Thyroid gland (tissue), 4 donors: Measurements from ENCODE around the gene GMCL2. TPM values are rescaled to one million over a fixed set of nuclear protein-coding genes. Genes with fewer than 3 reads are reported as not detected.

Experiments used
- DNase-seq, 2 donors: peaks; one replicate each; pipeline ENCODE4 v3.0.0-alpha.2; 2019
- H3K27ac ChIP-seq, 3 donors: fragments of 200-600 bp; sonication (generic); 1 replicate in 2 of 3; 2 replicates in 1 of 3; pipeline ENCODE4 v1.5.1; 2016 to 2019; ENCODE audit warnings: mild to moderate bottlenecking in 1 of 3, moderate library complexity in 1 of 3
- H3K27me3 ChIP-seq: fragments of 200-600 bp; sonication (generic); one replicate; pipeline ENCODE4 v1.5.1; 2019
- H3K36me3 ChIP-seq, 2 donors: fragments of 200-600 bp; sonication (generic); one replicate each; pipeline ENCODE4 v1.5.1; 2016 to 2019
- H3K4me1 ChIP-seq, 2 donors: fragments of 200-600 bp; sonication (generic); one replicate each; pipeline ENCODE4 v1.5.1; 2017 to 2019
- H3K4me3 ChIP-seq, 3 donors: fragments of 200-600 bp; sonication (generic); replicated peaks in 1 of 3; 1 replicate in 2 of 3; 2 replicates in 1 of 3; pipeline ENCODE4 v1.5.1; 2016; ENCODE audit warnings: mild to moderate bottlenecking in 1 of 3
- H3K9me3 ChIP-seq: fragments of 200-600 bp; sonication (generic); one replicate; pipeline ENCODE4 v1.5.1; 2017
- POLR2A ChIP-seq, 2 donors: fragments of 450-650 bp; IDR thresholded peaks; one replicate each; pipeline ENCODE4 v1.6.1; 2017; ENCODE audit warnings: antibody characterized with exemption in 2 of 2, mild to moderate bottlenecking in 2 of 2, moderate library complexity in 1 of 2
- WGBS, 2 donors: methylation state at CpG; one replicate each; pipeline ENCODE4 v1.1.5; 2017; 5-methylcytosine and 5-hydroxymethylcytosine counted together
- intact Hi-C: fragments of 100-400 bp; cut with DNase I; formaldehyde crosslinking; loops from one replicate; pipeline ENCODE4 v1.15.1; 2023
- total RNA-seq, 4 donors: library from RNA; depleted of rRNA; stranded (reverse); fragments of >200 nt; gene quantifications; one replicate each; pipeline ENCODE4 v1.2.3, GENCODE V29; 2016
- TF ChIP-seq, protein P1 (sequence below), 6 experiments: fragments of 200-600 bp in 3 of 6; fragments of 450-650 bp in 3 of 6; sonication (generic) in 3 of 6; IDR thresholded peaks; one replicate each; pipeline ENCODE4 v1.5.1; 2016 to 2019; ENCODE audit warnings: antibody characterized with exemption in 6 of 6, mild to moderate bottlenecking in 2 of 6, inconsistent platforms in 1 of 6, moderate library complexity in 1 of 6

GMCL2 gene
- total RNA-seq, 4 donors from 2014 or later = not detected

DNA sequence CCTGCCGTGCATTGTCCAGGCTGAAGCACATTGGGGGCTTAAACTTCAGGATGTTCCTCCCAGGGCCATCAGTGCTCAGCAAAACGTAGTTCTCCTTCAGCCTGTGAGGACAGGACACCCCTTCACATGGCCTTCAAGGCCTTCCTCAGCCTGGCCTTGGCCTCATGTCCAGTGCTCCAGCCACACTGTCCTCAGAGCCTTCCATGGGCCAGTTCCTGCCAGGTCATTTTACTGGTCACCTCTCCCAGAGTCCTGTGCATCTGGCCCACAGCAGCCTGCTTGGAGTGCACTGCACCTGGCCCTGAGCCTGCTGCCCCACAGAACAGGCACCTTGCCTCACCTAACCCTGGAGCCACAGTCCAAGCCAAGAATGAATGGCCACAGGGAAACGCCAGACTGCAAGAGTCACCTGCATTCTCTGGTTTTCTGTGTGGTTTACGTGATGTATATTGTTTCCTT lies 25.9 kb upstream of the GMCL2 start:
- TF ChIP-seq, protein P1, sequence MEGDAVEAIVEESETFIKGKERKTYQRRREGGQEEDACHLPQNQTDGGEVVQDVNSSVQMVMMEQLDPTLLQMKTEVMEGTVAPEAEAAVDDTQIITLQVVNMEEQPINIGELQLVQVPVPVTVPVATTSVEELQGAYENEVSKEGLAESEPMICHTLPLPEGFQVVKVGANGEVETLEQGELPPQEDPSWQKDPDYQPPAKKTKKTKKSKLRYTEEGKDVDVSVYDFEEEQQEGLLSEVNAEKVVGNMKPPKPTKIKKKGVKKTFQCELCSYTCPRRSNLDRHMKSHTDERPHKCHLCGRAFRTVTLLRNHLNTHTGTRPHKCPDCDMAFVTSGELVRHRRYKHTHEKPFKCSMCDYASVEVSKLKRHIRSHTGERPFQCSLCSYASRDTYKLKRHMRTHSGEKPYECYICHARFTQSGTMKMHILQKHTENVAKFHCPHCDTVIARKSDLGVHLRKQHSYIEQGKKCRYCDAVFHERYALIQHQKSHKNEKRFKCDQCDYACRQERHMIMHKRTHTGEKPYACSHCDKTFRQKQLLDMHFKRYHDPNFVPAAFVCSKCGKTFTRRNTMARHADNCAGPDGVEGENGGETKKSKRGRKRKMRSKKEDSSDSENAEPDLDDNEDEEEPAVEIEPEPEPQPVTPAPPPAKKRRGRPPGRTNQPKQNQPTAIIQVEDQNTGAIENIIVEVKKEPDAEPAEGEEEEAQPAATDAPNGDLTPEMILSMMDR (IDR thresholded peaks at IDR 0.05) = no peak
- no peak for TF ChIP-seq POLR2A (IDR thresholded peaks at IDR 0.05)
- peaks cover 0 to under 1% of the 10 kb centered on the region in 2 donors for H3K4me1 ChIP-seq
- no peak for DNase-seq
- no peaks in the 10 kb centered on the region for H3K27me3 ChIP-seq
- H3K9me3 ChIP-seq = no peaks in the 10 kb centered on the region
- no peak overlapping the region for H3K27ac ChIP-seq
- intact Hi-C loops = no loop called here
- peaks cover 81 to 93% of the 10 kb centered on the region in 2 donors for H3K36me3 ChIP-seq
- H3K4me3 ChIP-seq = no peak overlapping the region
- 75 to 85% methylated on average over 4 of the region's 4 CpGs for WGBS, 2 donors

DNA sequence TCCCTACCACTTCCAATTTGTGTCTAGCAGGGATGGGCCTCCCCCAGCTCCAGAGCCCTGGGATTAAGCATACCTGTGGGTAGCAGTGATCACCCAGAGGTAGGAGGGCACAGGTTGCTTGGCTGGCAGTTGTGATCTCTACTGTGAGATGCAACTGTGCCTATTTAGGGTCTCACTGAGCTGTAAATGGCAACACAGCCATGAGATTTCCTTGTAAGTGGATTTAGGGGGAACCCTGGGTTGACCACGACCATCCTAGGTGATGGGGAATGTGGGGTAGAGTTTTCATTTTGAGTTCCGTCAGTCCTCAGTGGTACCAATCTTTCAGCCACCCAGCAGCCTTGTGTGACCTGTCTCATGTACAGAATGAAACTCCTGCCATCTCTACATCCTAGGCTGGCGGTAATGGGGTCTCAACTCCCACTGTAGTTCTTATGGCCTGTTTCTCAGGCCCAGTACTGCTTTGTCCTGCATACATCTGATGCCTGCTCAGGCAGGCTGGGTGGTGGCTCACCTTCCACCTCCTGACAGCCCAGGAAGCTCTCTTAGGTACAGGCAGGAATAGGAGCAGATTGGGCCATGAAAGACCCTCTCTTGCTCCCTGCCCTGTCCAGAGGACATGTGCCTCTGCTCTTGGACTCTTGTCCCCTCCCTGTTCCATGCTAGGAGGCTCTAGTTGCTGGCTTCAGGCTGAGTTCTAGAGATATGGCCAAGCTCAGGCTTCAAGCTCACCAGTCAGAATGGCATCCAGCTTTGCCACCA lies 25.3 kb upstream of the GMCL2 start:
- peaks cover under 1 to 7% of the 10 kb centered on the region in 2 donors for H3K4me1 ChIP-seq
- no peaks in the 10 kb centered on the region for H3K9me3 ChIP-seq
- WGBS, 2 donors = 90 to 97% methylated on average over 3 of the region's 3 CpGs
- H3K36me3 ChIP-seq = peaks cover 87 to 98% of the 10 kb centered on the region in 2 donors
- H3K27ac ChIP-seq = no peak overlapping the region
- H3K4me3 ChIP-seq = no peak overlapping the region
- H3K27me3 ChIP-seq = no peaks in the 10 kb centered on the region
- DNase-seq = no peak
- no peak for TF ChIP-seq POLR2A (IDR thresholded peaks at IDR 0.05)
- TF ChIP-seq, protein P1 (IDR thresholded peaks at IDR 0.05) = no peak
- intact Hi-C loops = no loop called here

DNA sequence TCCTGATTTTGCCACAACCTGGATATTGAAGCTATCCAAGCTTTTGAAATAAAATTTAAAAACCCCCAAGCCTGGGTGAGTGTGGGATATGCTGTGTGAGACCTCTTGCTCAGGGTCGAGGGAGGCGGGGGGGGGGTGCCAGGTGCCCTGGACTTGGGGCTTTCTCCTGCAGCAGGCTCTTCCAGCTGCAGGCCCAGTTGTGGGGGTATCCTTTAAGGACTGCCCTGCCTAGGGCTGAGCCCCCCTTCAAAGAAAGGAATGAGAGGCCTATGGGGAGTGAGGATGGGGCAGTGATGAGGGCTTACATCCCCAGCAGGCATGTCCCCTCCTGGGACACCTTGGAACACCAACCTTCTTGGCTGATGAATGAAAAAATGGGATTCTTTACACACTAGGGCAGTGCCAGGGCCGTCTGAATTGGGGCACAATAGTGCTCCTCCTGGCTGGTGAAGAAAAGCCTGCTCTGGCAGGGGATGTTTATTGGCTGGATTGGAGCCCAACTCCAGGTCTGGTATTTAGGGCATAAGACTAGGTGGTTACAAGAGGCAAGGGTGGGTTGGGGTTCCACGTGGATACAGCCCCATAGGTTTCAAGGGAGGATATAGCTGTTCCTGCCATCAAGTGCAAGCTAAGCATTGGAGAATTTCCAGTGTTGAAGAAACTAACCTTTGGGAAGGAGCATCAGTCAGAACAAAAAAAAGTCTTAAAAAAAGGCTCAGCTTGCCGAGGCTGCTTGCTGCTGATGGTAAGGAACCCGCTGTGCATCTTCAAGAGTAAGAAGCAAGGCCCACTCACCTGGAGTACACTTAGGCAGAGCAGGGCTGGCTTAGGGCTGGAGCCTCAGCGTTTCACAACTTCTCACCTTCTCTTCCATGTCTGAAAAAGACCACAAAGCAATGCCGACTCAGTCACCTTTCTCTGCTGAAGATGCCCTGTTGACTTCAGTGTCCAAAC lies 24.2 kb upstream of the GMCL2 start:
- Histone ChIP-seq H3K9me3 (no peaks in the 10 kb centered on the region), H3K27ac (no peak overlapping the region), H3K36me3 (peaks cover 78 to 93% of the 10 kb centered on the region in 2 donors), H3K27me3 (no peaks in the 10 kb centered on the region), H3K4me1 (peaks cover 11 to 18% of the 10 kb centered on the region in 2 donors), H3K4me3 (no peak overlapping the region)
- DNase-seq = no peak
- 70% methylated on average over 7 to 8 of the region's 8 CpGs for WGBS, 2 donors
- intact Hi-C loops = no loop called here
- TF ChIP-seq, protein P1 (IDR thresholded peaks at IDR 0.05) = no peak
- TF ChIP-seq POLR2A (IDR thresholded peaks at IDR 0.05) = no peak

DNA sequence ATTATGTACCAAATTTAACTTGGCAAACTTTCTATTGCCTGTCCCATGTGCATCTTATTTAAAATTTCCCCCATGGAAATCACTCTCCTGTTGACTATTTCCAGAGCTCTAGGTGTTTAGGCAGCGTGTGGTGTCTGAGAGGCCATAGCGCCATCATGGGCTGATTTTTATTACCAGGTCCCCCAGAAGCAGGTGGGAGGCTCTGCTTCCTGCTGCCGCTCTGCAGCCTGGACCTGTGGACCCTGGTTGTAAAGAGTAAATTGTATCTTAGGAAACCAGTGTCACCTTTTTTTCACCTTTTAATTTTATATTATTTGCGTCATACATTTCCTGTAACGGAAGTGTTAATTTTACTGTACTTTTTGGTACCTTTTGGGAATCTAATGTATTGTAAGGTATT lies 23.5 kb upstream of the GMCL2 start:
- DNase-seq = no peak
- intact Hi-C loops = no loop called here
- Histone ChIP-seq H3K36me3 (peaks cover 71 to 86% of the 10 kb centered on the region in 2 donors), H3K9me3 (no peaks in the 10 kb centered on the region), H3K27ac (no peak overlapping the region), H3K4me1 (peaks cover 17 to 24% of the 10 kb centered on the region in 2 donors), H3K4me3 (no peak overlapping the region), H3K27me3 (no peaks in the 10 kb centered on the region)
- 92 to 93% methylated on average over 5 of the region's 5 CpGs for WGBS, 2 donors
- TF ChIP-seq POLR2A (IDR thresholded peaks at IDR 0.05) = no peak
- TF ChIP-seq, protein P1 (IDR thresholded peaks at IDR 0.05) = no peak
